ENCODE results near the gene IRF8.

IRF8 gene

DNA sequence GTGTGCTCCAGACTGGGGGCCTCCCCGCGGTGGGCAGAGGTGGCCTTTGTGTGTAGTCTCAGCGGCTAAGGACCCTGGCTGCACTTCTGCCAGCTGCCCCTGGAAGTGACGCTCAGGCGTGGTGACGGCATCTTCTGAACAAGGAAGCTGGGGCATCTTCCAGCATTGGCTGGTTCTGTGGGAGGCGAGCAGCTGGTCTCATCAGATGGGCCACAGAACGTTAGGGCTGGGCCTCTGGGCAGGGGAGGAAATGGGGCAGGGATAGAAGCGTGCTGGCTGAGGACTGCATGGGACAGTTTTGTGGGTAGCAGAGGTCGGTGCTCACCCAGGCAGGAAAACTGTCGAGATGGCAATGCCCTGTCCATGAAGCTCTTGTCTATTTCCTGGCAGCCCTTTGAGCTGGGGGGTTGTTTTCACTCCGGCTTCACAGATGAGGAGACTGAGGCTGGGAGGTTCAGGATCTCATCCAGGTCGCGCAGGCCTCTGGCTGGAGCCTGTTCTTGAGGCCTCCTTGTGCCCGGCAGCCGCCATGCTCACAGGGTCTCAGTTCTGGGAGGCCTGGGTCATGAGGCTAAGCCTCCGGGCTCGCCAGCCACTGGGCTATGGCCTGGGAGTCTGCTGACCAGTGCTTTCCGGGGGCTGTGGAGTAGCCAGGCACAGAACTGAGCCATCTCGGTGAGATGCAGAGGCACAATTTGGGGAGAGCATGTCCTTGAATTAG, 16.3 kb downstream of the IRF8 start:
- no peak for DNase-seq

DNA sequence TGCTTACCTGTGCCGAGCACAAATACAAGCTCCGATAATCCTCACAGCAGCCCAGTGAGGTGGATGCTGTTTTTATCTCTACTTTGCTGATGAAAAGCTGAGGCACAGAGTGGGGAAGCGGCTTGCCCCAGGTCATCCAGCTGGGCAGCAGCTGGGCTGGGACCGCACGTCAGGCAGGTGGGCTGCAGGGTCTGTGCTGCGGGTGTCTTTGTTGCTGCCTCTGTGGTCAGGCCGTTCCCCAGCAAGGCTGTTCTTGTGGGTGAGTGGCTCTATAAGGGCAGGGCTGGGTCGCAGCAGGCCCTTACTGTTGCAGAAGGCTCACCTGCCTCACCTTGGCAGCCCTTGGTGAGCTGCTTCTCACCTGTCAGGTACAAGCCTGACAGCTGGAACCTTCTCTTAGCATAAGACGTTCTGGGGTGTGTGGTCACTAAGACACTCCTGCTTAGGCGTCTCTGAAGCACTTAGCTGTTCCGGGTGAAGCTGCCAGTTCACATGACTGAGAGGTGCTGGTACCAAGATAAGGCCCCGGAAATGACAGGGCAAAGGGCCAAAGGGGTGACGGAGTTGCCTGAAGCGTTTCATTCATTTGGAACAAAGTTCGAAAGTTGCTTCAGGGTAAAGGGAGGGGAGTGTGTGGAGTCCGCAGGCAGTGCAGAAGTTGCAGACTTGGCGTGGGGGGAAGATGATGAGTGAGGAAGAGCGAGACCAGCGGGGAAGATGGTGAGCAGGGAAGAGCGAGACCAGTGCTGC, 17.4 kb downstream of the IRF8 start:
- no peak for DNase-seq

DNA sequence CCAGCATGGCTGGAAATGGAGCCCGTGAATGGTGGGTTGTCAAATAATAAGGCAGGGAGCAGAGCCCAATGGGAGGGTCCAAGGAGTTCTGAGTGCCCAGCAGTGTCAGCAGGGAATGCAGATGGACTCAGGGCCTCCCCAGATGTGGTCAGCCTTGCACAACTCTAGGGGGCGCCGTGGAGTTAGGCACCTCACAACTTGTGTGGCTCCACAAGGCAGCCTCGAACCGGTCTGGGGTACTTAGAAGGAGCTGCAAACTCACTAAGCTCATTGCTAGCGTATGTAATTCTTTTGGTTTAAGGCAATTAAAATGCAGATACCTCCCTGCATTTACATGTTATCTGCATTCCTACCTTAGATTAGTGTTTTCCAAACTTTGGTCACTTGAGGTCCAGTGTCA, 18.1 kb downstream of the IRF8 start:
- DNase-seq = no peak

DNA sequence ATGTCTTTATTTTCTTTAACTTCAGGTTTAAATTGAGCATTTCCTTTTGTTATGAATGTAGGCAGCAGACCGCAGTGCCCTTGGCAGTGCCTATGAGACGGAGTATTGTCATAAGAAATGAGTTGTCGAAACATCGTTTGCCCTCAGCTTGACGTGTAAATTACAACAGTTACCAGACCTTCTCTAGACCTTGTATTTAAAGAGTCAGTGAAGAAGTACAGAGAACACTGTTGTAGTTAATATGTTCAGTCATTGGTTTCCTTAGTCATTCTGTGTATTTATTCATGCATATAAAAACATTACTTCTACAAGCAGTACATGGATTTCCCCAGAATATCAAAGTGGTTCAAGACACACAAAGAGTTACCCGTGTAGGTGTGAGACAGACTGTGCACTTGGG, 19.0 kb downstream of the IRF8 start:
- DNase-seq = no peak

DNA sequence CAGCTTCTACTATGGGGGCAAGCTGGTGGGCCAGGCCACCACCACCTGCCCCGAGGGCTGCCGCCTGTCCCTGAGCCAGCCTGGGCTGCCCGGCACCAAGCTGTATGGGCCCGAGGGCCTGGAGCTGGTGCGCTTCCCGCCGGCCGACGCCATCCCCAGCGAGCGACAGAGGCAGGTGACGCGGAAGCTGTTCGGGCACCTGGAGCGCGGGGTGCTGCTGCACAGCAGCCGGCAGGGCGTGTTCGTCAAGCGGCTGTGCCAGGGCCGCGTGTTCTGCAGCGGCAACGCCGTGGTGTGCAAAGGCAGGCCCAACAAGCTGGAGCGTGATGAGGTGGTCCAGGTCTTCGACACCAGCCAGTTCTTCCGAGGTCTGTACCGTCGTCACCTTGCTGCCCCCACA, 19.5 kb downstream of the IRF8 start:
- DNase-seq = no peak

DNA sequence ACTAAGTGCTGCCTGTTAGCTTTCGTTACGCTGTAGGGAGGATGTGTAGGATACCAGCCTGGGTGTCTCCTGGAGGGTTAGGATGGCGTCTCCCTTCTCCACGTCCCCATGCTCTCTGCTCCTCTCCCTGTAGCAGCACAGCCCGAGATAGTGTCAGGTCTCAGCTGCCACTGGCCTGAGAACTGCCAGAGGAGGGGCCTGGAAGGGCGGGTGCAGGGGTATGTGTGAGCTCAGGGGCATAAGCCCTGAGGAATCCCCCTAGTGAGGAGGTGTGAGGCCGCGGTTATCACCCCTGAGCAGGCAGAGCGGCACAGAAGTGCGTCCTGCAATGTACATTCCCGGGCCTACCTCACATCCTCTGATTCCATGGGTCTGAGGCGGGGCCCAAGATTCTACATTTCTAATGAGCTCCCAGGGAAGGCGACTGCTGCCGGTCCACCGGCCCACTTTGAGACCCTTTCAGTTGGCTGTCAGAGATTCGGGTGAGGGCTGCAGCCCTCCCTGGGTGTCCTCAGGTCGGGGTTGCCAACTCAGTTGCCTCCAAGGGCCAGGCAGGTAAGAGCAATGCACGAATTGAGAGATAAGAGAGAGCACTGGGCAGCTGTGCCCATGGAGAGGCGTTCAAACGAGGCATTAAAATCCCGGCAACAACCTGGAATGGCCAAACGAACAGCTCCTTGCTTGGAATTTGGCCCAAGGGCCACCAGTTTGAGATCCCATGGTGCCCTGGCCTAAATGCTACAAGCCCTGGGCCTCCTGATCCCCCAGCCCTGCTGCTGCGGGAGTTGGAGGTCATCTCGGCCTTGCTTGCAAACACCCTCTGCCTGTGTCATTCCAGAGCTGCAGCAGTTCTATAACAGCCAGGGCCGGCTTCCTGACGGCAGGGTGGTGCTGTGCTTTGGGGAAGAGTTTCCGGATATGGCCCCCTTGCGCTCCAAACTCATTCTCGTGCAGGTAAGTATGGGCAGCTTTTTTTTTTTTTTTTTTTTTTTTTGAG, 20.6 kb downstream of the IRF8 start:
- DNase-seq = no peak

DNA sequence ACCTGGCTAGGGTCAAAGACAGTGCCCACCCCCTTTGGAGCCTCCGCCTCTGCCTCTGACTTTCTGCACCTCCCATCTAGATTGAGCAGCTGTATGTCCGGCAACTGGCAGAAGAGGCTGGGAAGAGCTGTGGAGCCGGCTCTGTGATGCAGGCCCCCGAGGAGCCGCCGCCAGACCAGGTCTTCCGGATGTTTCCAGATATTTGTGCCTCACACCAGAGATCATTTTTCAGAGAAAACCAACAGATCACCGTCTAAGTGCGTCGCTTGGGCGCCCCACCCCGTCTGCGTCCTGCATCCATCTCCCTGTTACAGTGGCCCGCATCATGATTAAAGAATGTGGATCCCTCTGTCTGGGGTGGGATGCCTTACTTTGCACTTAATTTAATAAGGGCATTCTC, 22.1 kb downstream of the IRF8 start:
- DNase-seq = no peak

DNA sequence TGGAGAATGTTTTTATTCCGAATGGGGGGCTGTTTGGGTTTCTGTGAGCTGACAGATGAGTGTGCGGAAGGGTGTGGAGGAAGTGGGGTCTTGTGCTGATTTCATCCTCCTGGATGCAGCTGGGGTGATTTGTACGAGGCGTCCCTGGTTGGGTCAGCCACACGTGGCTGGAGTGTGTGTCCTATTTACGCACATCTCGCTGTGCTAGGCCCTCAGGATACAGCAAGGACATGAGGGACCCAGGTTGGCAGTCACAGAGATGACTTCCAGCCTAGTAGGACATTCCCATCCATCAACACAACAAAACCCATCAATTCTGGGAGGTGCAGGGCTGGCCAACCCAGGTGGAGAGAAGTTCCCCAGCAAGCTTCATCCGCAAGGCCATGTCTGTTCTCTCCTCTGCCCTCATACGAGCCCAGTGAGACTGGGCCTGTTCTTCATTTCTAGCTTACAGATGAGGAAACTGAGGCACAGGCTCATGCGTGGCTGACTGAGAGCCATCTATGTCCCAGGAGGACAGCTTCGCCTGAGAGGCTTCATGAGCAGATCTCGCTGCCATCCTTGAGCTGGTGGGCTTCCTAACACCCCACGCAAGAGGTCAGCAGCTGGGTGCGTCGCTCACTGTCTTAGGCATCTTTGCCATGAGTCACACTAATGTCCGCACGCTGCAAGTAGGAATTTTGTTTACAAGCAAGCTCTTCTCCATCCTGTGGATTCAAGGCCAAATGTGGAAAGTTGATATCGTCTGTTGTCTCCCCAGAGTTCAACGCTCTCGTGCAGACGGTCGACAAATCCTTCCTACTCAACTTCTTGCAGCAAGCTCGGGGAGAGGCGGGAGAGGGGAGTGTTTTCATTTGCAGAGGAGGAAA, 24.4 kb downstream of the IRF8 start:
- no peak for DNase-seq

DNA sequence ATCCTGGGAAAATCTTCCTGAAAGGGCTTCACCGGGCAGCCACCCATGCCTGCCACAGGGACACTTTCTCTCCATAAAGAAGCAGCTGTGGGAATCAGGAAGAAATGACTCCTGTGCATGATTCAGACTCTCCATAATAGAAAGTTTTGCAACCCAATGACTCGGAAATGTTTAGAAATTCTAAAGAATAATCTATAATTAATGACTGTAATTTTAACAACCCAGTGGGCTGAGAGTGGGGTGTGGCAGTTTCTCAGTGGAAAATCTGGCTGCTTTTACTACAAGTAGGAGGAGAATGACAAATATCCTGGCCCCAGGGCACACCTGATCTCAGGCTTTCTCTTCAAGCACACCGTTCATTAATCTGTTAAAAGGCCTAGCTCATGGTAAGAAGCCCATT, 25.7 kb downstream of the IRF8 start:
- no peak for DNase-seq

DNA sequence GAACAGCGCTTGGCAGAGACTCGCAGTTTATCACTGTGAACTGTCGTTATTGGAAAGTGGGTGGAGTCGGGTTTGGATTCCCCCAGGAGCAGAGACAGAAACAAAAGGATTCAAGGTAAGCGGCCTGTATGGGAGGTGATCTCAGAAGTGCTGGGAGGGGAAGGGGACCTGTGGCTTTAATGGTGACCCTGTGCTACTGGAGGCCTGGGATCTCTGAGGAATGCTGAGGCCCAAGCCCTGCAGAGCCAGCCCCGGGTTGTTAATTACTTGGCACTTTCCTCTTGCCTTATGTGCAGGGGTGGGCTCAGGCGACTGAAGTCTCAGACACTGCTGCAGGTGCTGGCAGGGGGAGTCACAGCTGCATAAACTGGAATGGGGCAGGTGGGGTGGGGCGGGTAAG, 27.4 kb downstream of the IRF8 start:
- DNase-seq = no peak

DNA sequence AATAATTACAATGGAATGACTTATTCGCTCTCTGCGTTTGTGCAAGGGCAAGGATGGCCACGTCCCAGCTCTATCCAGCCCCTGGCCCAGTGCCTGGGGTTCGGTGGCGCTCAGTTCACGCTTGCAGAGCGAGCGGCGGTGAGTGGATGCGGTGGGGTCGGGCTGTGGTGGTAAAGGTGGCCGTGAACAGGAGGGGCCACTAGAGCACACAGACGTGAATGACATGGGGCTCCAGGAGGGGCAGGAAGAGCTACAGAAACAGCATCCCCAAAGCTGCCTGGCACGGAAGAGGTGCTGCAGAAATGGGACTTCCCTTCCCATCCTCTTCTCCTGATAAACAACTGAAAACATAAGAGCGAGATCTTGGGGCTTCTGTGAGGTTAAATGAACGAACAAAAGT, 28.4 kb downstream of the IRF8 start:
- no peak for DNase-seq

DNA sequence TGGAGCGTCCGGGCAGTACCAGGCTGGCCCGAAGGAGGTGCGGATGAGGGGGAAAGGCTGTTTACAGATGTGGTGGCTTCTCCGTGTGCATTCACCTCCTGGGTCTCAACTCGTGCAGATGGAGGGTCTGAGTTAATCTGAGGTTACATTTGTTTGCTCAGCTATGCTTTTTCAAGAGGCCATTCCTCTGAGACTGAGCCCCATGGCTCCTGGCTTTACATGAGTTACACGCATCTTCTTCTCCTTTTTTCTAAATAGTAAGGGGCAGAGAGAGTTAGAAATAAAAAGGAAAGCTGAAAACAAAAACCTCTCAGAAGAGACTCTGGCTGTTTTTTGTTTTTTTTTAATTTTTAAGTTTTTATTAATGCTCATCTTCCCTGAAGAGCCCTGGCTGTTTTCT, 29.0 kb downstream of the IRF8 start:
- DNase-seq = no peak

DNA sequence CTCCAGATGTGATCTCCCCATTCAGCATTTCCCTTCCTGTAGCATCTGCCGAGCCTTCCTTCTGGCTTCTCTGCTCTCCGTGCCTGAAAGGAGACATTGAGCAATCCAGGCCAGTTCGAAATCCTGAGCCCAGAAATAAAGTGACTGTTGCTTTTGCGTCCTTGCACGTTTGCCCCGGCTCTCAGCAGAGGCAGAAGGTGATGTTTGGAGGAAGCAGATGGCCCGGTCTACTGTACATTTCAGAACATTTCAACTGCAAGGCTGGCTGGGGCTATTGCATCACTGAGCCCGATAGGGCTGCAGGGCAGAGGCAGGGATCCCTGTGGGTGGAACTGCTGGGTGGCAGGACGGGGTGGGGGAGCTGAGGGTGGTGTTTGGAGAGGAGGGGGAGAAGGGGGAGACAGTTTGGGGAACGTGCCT, 29.4 kb downstream of the IRF8 start:
- no peak for DNase-seq

DNA sequence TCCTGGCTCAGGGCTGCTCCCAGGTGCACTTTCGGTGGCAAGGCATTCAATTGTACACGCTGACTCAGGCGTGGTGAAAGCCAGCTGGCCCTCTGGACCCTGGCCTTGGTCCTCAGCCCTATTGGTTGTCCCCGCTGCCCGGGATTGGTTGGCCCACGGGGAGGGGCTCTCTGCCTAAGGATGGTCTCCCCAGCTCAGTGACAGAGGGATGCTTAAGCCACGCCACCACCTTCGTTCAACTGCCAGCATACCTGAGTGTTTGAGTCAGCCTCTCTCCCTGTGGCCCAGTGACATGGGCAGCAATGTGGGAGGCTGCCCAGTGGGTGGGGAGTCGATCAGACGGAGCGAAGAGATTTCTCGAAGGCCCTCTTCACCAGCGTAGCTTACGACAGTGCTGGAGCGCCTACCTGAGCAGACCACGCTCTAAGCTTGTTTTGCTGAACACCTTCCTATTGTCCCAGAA, 30.3 kb downstream of the IRF8 start:
- DNase-seq = no peak

DNA sequence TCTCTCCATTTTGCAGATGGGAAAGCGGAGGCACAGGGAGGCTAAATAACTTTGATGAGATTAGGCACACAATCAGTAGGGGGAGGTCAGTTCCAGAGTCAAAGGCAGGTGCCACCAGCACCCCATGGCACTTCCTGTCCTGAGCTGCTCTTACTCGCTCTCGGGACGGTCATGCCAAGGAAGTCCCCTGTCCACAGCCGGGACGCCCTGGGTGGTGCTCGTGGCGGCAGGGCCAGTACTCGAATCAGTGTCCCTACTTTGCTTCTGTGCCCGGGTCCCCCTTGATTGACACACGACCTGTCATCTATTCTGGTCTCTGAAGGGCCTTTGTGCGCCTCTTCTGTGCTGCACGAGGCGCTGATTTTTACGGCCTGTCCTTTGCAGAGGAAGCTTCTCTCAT, 31.3 kb downstream of the IRF8 start:
- no peak for DNase-seq

DNA sequence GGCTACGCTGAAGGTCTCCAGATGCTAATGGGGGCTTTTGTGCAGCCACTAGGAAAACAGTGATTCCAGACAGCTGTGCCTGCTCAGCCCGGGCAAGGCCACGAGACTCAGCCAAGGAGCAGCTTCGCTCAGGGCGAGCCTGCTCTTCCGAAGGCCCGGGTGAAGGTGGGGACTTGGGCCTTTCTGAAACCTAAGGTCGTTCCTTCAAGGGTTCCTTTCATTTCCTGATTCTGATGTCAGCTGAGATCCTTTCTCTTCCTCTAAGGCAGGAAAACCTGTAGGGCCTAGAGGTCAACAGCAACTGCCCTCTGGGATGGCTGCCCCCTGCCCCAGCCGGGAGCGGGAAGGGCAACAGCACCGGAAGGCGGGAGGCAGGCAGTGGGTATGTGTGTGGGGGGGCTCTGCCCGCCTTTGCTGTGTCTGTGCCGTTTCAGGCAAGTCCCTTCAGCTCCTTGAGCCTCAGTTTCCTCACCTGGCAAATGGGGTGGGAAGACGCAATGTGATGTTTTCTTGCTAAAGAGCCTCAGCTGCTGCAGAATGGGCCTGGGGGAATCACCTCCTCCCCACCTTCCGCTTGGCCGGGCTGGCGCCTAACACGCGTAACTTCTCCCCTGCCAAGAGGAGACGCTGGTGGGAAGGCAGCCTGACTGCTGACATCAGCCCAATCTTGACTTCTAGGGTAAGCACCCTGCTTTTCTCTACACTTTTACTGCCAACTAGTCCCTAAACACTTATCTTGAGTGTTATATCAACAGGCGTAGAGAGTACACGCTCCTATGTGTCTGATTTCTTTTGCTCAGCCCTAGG, 32.8 kb downstream of the IRF8 start:
- DNase-seq = no peak

DNA sequence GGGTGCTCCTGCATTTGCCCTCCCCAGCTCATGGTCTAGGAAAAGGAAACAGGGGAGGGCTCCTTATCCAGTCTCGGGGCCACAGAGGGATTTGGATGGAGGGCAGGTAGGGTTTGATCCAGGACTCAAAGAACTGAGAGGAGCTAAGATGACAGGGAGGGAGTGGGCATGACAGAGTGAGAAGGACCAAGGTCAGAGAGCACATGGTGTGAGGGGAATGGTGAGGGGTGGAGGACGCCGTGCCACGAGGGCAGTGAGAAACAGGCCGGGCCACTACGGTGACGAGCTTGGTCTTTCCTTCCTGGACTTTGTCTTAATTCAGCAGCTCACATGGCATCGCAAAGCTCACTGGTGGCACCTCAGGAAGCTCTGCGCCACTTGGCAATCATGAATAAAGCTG, 35.2 kb downstream of the IRF8 start:
- no peak for DNase-seq

DNA sequence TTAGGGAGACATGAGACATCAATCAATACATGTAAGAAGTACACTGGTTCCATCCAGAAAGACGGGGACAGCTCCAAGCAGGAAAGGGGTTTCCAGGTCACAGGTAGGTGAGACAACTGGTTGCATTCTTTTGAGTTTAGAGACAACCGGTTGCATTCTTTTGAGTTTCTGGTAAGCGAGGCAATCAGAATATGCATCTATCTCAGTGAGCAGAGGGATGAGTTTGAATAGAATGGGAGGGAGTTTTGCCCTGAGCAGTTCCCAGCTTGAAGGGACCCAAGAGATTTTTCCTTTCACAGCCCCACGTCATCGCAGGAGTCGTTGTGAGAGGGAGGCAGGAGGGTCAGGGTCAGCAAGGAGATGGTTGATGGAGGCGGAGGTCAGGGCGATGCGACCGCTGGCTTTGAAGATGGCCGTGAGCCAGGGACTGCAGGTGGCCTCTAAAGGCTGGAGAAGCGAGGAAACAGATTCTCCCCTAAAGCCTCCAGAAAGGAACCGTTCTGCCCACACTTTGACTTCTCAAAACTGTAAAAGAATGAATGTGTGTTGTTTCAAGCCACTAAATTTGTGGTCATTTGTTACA, 36.5 kb downstream of the IRF8 start:
- DNase-seq = no peak

DNA sequence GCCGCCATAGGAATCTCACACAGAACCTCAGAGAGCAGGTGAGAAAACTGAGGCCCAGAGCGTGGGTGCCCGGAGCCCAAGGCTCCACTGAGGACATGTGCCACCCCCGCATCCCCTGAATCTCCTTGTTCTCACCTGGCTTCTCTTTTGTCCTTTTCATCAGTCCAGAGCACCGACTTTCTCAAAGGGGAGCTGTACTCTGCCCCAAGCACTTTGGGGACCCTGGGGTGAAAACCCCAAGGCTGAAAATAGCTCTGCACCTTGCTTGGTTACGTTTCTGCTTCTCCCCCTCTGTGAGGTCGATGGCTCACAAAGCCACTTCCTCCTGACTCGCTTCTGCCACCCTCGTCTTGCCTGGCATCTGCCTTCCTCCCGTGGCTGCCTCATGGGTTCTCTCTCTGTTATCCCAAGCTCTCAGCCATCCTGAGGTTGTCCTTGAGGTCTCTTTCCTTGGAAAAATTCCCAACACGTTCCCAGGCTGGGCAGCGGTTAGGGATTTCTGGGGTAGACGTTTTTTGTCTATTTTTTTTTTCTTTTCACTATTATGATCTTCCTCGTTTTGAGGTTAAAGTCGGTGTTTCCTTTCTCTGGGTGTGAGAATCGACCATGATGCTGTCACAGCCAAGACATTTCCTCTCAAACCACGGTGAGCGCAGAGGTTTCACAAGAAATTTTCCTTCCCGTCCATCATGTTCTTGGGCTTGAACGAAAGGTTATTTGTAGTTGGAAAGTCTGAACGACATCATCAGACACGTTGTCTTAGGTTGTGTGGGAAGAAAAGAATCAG, 37.2 kb downstream of the IRF8 start:
- DNase-seq = peak; percentile 51

DNA sequence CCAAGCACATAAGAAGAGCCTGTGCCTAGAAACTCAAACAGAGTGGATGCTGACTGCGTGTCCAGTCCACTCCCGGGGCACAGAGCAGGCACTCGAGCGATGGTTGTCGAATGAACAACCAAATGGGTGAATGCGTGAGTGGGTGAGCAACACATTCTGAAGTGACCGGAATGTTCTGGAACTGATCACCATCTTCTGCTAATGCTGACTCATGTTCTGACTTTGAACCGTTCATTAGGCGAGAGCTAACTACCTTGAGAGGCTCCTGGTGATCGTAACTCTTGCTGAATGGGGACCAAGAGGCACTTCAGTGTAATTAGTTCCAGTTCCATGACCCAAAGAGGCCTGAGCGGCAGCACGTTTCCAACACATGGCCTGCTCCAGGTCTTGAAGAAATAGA, 37.9 kb downstream of the IRF8 start:
- no peak for DNase-seq
